GM21723 (cell line): ENCODE measurements around the gene CYP8B1.

Source experiments
- ATAC-seq: cut with Tn5 transposase; IDR thresholded peaks from one replicate; pipeline ENCODE4 v1.9.1; 2021; ENCODE audit warnings: mild to moderate bottlenecking, moderate library complexity; ENCODE audit not compliant: unreplicated experiment

The CYP8B1 gene

DNA sequence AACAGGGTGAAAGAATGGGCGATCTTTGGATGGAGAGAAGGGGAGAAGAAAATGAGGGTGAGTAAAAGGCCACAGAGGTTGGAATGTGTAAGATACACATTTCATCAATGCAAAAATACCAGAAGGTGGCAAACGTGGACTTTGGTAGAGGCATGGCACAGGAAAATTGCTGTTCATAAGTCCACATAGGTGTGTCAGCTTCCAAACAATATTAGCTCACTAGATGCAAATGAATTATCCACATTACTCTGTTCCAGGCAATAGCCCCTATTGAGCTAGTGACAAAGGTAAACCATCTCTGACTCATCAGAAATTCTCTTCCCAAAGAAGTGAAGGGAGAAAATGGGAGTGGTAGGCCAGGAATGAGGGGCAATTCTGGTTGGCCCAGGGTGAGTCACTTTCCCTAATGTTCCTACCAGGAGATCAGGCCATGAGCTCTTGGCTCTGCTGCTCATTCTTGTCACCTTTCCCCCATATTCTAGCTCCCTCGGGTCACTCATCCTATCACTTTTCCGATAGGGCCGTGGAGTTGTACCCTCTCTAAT, 46.5 kb downstream of the CYP8B1 start:
- ATAC-seq, result no peak

DNA sequence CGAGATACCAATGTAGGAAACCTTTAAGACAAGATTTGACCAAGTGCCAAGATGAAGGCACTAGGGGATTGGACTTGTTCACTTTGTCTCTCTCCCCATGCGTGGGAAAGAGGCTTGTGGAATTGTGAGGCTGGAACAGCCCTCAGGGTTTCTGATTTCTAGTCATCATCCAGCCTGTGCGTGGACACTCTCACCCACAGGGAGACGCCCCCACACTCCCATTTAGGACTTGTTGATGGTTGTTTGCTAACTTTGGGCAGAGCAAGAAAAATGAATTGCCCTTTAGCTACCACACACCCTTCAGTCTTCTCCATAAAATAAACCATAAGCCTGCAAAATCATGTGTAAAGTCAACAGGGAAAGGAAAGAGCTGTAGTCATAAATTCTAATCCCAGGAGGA, 48.0 kb downstream of the CYP8B1 start:
- ATAC-seq, result no peak

DNA sequence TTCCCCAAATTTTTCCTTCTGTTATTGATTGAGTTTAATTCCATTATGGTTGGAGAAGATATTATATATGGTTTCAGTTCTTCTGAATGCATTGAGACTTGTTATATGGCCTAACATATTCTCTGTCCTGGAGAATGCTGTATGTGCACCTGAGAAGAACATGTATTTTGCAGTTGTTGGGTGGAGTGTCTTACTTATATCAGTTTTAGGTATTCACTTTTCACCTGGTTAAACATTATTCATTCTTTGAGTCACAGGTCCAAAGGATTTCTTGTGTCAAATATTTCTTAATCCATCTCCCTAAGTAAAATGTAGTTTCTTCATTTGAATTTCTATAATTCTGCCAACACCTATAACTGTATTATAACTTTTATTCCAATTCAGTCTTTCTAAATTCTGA, 48.7 kb downstream of the CYP8B1 start:
- no peak for ATAC-seq

DNA sequence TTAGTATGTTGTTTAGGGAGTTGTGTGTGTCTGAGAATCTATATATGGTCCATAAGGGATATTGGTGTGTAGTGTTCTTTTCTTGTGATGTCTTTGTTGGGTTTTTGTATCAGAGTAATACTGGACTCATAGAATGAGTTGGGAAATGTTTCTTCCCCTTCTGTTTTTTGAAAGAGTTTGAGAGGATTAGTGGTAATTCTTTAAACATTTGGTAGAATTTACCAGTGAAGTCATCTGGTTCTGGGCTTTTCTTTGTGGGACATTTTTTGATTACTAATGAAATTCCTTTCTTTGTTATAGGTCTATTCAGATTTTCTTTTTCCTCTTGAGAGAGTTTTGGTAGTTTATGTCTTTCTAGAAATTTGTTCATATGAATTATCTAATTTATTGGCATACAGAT, 49.5 kb downstream of the CYP8B1 start:
- no peak for ATAC-seq

DNA sequence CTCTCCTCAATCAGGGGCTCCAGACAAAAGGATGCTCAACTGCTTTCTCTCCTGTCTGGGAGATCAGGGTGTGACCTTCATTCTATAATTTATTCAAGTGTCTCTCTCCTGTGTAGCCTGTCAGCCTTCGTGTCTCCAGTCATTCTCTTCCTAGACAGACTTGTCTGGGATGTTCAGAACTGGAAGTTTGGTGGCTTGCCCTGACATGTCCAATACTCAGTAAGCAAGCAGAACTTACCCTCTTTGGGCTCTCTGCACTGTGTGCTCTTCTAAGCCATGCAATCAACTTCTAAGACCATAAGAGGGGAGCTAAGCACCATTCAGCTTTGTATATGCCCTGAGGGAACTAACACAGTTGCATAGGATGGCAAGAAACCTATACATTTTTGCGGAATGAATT, 52.3 kb downstream of the CYP8B1 start:
- no peak for ATAC-seq

DNA sequence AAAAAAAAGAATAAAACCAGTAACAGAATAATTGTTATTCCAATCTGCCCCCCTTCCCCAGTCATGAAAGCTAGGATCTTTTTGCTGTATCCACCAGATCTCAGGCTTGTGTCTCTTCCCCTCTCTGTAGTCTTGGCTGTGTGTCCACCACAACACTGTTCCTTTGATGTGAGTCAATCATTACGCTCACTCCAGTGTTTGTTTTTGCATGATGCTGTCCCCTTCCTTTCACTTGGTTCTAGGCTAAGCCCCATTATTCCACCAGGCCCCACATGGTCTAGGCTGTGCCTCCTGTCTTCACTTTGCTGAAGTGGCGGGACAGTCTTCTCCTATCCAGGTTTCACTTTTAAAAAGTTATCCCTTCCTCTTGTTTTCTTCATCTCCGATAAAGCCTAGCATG, 52.9 kb downstream of the CYP8B1 start:
- ATAC-seq, result no peak
